Keratinocyte (primary cell): Measurements from ENCODE around the gene ACR. TPM values are rescaled to one million over a fixed set of nuclear protein-coding genes. Genes with fewer than 3 reads are reported as not detected.

Experiments used
- DNase-seq: peaks from one replicate; pipeline ENCODE4 v3.0.0-alpha.2; 2011; ENCODE audit warnings: low read depth, missing footprints, low spot score
- FAIRE-seq: peaks from 2 replicates; lab custom pipeline; 2011; peaks lifted over from hg19 to GRCh38; lab: Jason Lieb, UNC
- H2AFZ ChIP-seq: 2 replicates; pipeline ENCODE4 v1.6.0; 2012; ENCODE audit warnings: low read length, control low read depth, inconsistent platforms; ENCODE audit not compliant: control insufficient read depth
- H3K27ac ChIP-seq: 2 replicates; pipeline ENCODE4 v1.5.1; 2011; ENCODE audit warnings: low read length; ENCODE audit not compliant: control insufficient read depth, insufficient read depth
- H3K27me3 ChIP-seq: 3 replicates; pipeline ENCODE4 v1.6.0; 2011; ENCODE audit warnings: low read length; ENCODE audit not compliant: control insufficient read depth, insufficient read depth; ENCODE audit errors: extremely low read depth
- H3K36me3 ChIP-seq, 2 experiments: 2 replicates in 1 of 2; 3 replicates in 1 of 2; pipeline ENCODE4 v1.5.1; 2011; ENCODE audit warnings: low read length in 2 of 2, mild to moderate bottlenecking in 1 of 2; ENCODE audit not compliant: control insufficient read depth in 2 of 2, insufficient read depth in 2 of 2; ENCODE audit errors: extremely low read depth in 1 of 2
- H3K4me1 ChIP-seq: 3 replicates; pipeline ENCODE4 v1.5.1; 2011; ENCODE audit warnings: low read length; ENCODE audit not compliant: control insufficient read depth, insufficient read depth; ENCODE audit errors: extremely low read depth
- H3K4me2 ChIP-seq: 3 replicates; pipeline ENCODE4 v1.6.0; 2011; ENCODE audit warnings: low read depth, low read length; ENCODE audit not compliant: control insufficient read depth, insufficient read depth; ENCODE audit errors: extremely low read depth
- H3K4me3 ChIP-seq, 3 experiments: fragments of 200-600 bp in 1 of 3; sonication (generic) in 1 of 3; 2 replicates in 2 of 3; 3 replicates in 1 of 3; pipeline ENCODE4 v1.5.1; 2011 to 2016; ENCODE audit warnings: low read length in 3 of 3, mild to moderate bottlenecking in 3 of 3, control low read depth in 2 of 3, inconsistent platforms in 1 of 3, low read depth in 1 of 3, mixed read lengths in 1 of 3, mixed run types in 1 of 3, moderate library complexity in 1 of 3; ENCODE audit not compliant: control insufficient read depth in 2 of 3, insufficient read depth in 2 of 3; ENCODE audit errors: extremely low read depth in 1 of 3
- H3K79me2 ChIP-seq: 2 replicates; pipeline ENCODE4 v1.6.0; 2012; ENCODE audit warnings: low read length; ENCODE audit not compliant: control insufficient read depth, insufficient read depth
- H3K9ac ChIP-seq: 3 replicates; pipeline ENCODE4 v1.6.0; 2011; ENCODE audit warnings: low read length; ENCODE audit not compliant: control insufficient read depth, insufficient read depth; ENCODE audit errors: extremely low read depth
- H3K9me1 ChIP-seq: 3 replicates; pipeline ENCODE4 v1.6.0; 2011; ENCODE audit warnings: low read length; ENCODE audit not compliant: control insufficient read depth, insufficient read depth; ENCODE audit errors: extremely low read depth
- H3K9me3 ChIP-seq: 2 replicates; pipeline ENCODE4 v1.5.1; 2012; ENCODE audit warnings: low read depth, low read length; ENCODE audit not compliant: control insufficient read depth
- H4K20me1 ChIP-seq: 3 replicates; pipeline ENCODE4 v1.6.0; 2011; ENCODE audit warnings: low read length; ENCODE audit not compliant: control insufficient read depth, insufficient read depth; ENCODE audit errors: extremely low read depth
- CTCF ChIP-seq, 3 experiments: IDR thresholded peaks in 1 of 3; conservative IDR thresholded peaks in 1 of 3; optimal IDR thresholded peaks in 1 of 3; 2 replicates in 2 of 3; 3 replicates in 1 of 3; pipeline versions ENCODE3 to v1.5.1; 2011; ENCODE audit warnings: low read length in 3 of 3, mild to moderate bottlenecking in 3 of 3, moderate library complexity in 2 of 3, control low read depth in 1 of 3, inconsistent platforms in 1 of 3; ENCODE audit not compliant: insufficient read depth in 2 of 3; ENCODE audit errors: extremely low read depth in 1 of 3
- EZH2 ChIP-seq: IDR thresholded peaks from one replicate; pipeline ENCODE4 v1.6.1; 2012; ENCODE audit warnings: inconsistent platforms, mild to moderate bottlenecking, low read length, moderate library complexity
- dilution Hi-C: fragments of 300-500 bp; cut with MboI; formaldehyde crosslinking; loops from one replicate; pipeline ENCODE4 v1.7.0; 2020; ENCODE audit warnings: low sequenced_read_pairs; ENCODE audit not compliant: extremely low pct_ligation_motif_present
- polyA plus RNA-seq, 5 experiments: library from polyadenylated mRNA; depleted of rRNA in 3 of 5; stranded (reverse) in 3 of 5; stranded (forward) in 1 of 5; unstranded in 1 of 5; fragments of >200 nt; gene quantifications; 1 replicate in 1 of 5; 2 replicates in 3 of 5; 3 replicates in 1 of 5; pipeline versions ENCODE4 v1.2.1 to v1.2.3, GENCODE V29; 2011 to 2012; ENCODE audit warnings: missing spikeins in 2 of 5, low read depth in 1 of 5, low replicate concordance in 1 of 5

ACR gene
- polyA plus RNA-seq, 1 donor (not counting 4 experiments of a cell fraction or from before 2014, with no cell fraction given): not detected

- TF ChIP-seq CTCF (optimal IDR thresholded peaks at IDR 0.05 in 1 of 3, IDR thresholded peaks at IDR 0.05 in 1 of 3, conservative IDR thresholded peaks at IDR 0.05 in 1 of 3; ENCODE audit: extremely low read depth in 1 of 3, insufficient read depth in 2 of 3, low read length in 3 of 3) (no peak), EZH2 (no peak)
Observed at GRCh38 chr22:50714631-50715179, 23.3 kb upstream of the ACR start.

GRCh38 chr22:50715250-50715649, 22.8 kb upstream of the ACR start:
- Histone ChIP-seq H2AFZ (no peak overlapping the region), H3K27me3 (peaks cover 10% of the 10 kb centered on the region), H3K4me2 (no peak overlapping the region), H3K9me1 (no peaks in the 10 kb centered on the region), H3K36me3 (peaks cover 0 to 2% of the 10 kb centered on the region in 2 experiments), H3K4me3 (no peak overlapping the region), H3K79me2 (no peaks in the 10 kb centered on the region), H3K9ac (no peak overlapping the region), H4K20me1 (peaks cover 2% of the 10 kb centered on the region), H3K27ac (no peak overlapping the region), H3K4me1 (no peaks in the 10 kb centered on the region), H3K9me3 (no peaks in the 10 kb centered on the region)
- DNase-seq (no peak), FAIRE-seq (no peak)
- TF ChIP-seq CTCF (optimal IDR thresholded peaks at IDR 0.05 in 1 of 3, IDR thresholded peaks at IDR 0.05 in 1 of 3, conservative IDR thresholded peaks at IDR 0.05 in 1 of 3; ENCODE audit: extremely low read depth in 1 of 3, insufficient read depth in 2 of 3, low read length in 3 of 3) (no peak), EZH2 (no peak)
- dilution Hi-C loops: no loop called here

More at GRCh38 chr22:50714631-50715179, 23.3 kb upstream of the ACR start:
- H4K20me1 ChIP-seq: peaks cover 2% of the 10 kb centered on the region
- no peak overlapping the region for H3K27ac ChIP-seq
- no peak overlapping the region for H3K4me2 ChIP-seq
- dilution Hi-C loops: no loop called here
- H3K79me2 ChIP-seq: no peaks in the 10 kb centered on the region
- H3K9ac ChIP-seq: no peak overlapping the region
- H3K9me3 ChIP-seq: no peaks in the 10 kb centered on the region
- H3K4me1 ChIP-seq: no peaks in the 10 kb centered on the region
- DNase-seq (no peak), FAIRE-seq (no peak)
- no peak overlapping the region for H3K4me3 ChIP-seq
- no peak overlapping the region for H2AFZ ChIP-seq
- H3K9me1 ChIP-seq: no peaks in the 10 kb centered on the region
- peaks cover 5% of the 10 kb centered on the region for H3K27me3 ChIP-seq
- peaks cover 0 to 4% of the 10 kb centered on the region in 2 experiments for H3K36me3 ChIP-seq
